ENCODE results near the gene RAB11FIP3. TPM values are rescaled to one million over a fixed set of nuclear protein-coding genes. Genes with fewer than 3 reads are reported as not detected.
"Not testable (repeated sequence)": the region's sequence is repeated elsewhere in the genome, so short reads cannot be mapped to it uniquely, and the experiment has no call there.

The RAB11FIP3 gene
- total RNA-seq, 1 donor = 14.7 TPM

- no peak for TF ChIP-seq CTCF (IDR thresholded peaks at IDR 0.05; ENCODE audit: insufficient read depth, low read length)
- no peak overlapping the region for H3K4me3 ChIP-seq (ENCODE audit: low read depth, low read length)
- DNase-seq (ENCODE audit: low read depth) = no peak
Observed at GRCh38 chr16:411576-412265, 13.7 kb upstream of the RAB11FIP3 start.

GRCh38 chr16:414395-415169 lies 10.9 kb upstream of the RAB11FIP3 start:
- TF ChIP-seq CTCF (IDR thresholded peaks at IDR 0.05; ENCODE audit: insufficient read depth, low read length) = no peak
- no peak for DNase-seq (ENCODE audit: low read depth)
- H3K4me3 ChIP-seq (ENCODE audit: low read depth, low read length) = no peak overlapping the region

- H3K4me3 ChIP-seq (ENCODE audit: low read depth, low read length); DNase-seq (ENCODE audit: low read depth): not testable (repeated sequence)
Observed at GRCh38 chr16:415170-415498, 10.3 kb upstream of the RAB11FIP3 start.

GRCh38 chr16:422179-422578 lies 3.3 kb upstream of the RAB11FIP3 start:
- not testable (repeated sequence) for H3K4me3 ChIP-seq (ENCODE audit: low read depth, low read length); DNase-seq (ENCODE audit: low read depth)

- peak overlapping the region; percentile 77 for H3K4me3 ChIP-seq (ENCODE audit: low read depth, low read length)
- no peak for TF ChIP-seq CTCF (IDR thresholded peaks at IDR 0.05; ENCODE audit: insufficient read depth, low read length)
- peak; percentile 98 for DNase-seq (ENCODE audit: low read depth)
Observed at GRCh38 chr16:424033-424622, 1.3 kb upstream of the RAB11FIP3 start.

- no peak for TF ChIP-seq CTCF (IDR thresholded peaks at IDR 0.05; ENCODE audit: insufficient read depth, low read length)
- peak overlapping the region; percentile 77 for H3K4me3 ChIP-seq (ENCODE audit: low read depth, low read length)
- DNase-seq (ENCODE audit: low read depth) = no peak
Observed at GRCh38 chr16:424623-425081, 797 bp upstream of the RAB11FIP3 start.

- H3K4me3 ChIP-seq (ENCODE audit: low read depth, low read length) = peak overlapping the region; percentile 77
- no peak for DNase-seq (ENCODE audit: low read depth)
Observed at GRCh38 chr16:425740-426114, 278 bp downstream of the RAB11FIP3 start.

More at GRCh38 chr16:425740-426114, 278 bp downstream of the RAB11FIP3 start:
- TF ChIP-seq CTCF (IDR thresholded peaks at IDR 0.05; ENCODE audit: insufficient read depth, low read length) = no peak

Measured in fibroblast of the aortic adventitia (primary cell).